ENCODE measurements around the gene TXNRD3.

GRCh38 chr3:126571078-126571477 lies 83.8 kb downstream of the TXNRD3 start:
- TF ChIP-seq EZH2phosphoT487 (IDR thresholded peaks at IDR 0.05; ENCODE audit: borderline replicate concordance, low read length) (no peak), CTCF (IDR thresholded peaks at IDR 0.05; ENCODE audit: low read depth, low read length, poor library complexity, severe bottlenecking) (no peak)

Data from DOHH2 (cell line).